HEK293T (cell line): ENCODE results near the gene TRIM5.

Source experiments
- BHLHE40 ChIP-seq: fragments of 450-650 bp; IDR thresholded peaks from 2 replicates; pipeline ENCODE4 v1.6.1; 2016; ENCODE audit warnings: mild to moderate bottlenecking, moderate library complexity, borderline replicate concordance
- CTBP1 ChIP-seq: fragments of 450-650 bp; IDR thresholded peaks from 2 replicates; pipeline ENCODE4 v1.6.1; 2016; ENCODE audit warnings: borderline replicate concordance
- ELF4 ChIP-seq: fragments of 450-650 bp; IDR thresholded peaks from 2 replicates; pipeline ENCODE4 v1.6.1; 2017; ENCODE audit warnings: antibody characterized with exemption
- FOXA1 ChIP-seq: fragments of 450-650 bp; IDR thresholded peaks from 2 replicates; pipeline ENCODE4 v1.6.1; 2016; ENCODE audit warnings: mild to moderate bottlenecking
- FOXM1 ChIP-seq: fragments of 450-650 bp; IDR thresholded peaks from 2 replicates; pipeline ENCODE4 v1.6.1; 2017; ENCODE audit warnings: mild to moderate bottlenecking, borderline replicate concordance
- L3MBTL2 ChIP-seq: fragments of 450-650 bp; conservative IDR thresholded peaks from 2 replicates; pipeline ENCODE4 v1.6.1; 2016; ENCODE audit warnings: mild to moderate bottlenecking
- LEF1 ChIP-seq: fragments of 450-650 bp; IDR thresholded peaks from 2 replicates; pipeline ENCODE4 v1.6.1; 2017; ENCODE audit warnings: mild to moderate bottlenecking, borderline replicate concordance
- NFRKB ChIP-seq: fragments of 450-650 bp; IDR thresholded peaks from 2 replicates; pipeline ENCODE4 v1.6.1; 2016; ENCODE audit warnings: mild to moderate bottlenecking, moderate library complexity
- PKNOX1 ChIP-seq: fragments of 450-650 bp; IDR thresholded peaks from 2 replicates; pipeline ENCODE4 v1.6.1; 2016
- SP1 ChIP-seq: fragments of 450-650 bp; IDR thresholded peaks from 2 replicates; pipeline ENCODE4 v1.6.1; 2017
- TARDBP ChIP-seq: fragments of 450-650 bp; IDR thresholded peaks from 2 replicates; pipeline ENCODE4 v1.6.1; 2016

GRCh38 chr11:5666402-5666793, 18.5 kb downstream of the TRIM5 start:
- TF ChIP-seq L3MBTL2 (no peak), SP1 (no peak), PKNOX1 (no peak), TARDBP (no peak), BHLHE40 (no peak), FOXM1 (no peak), FOXA1 (no peak), NFRKB (no peak), ELF4 (no peak), LEF1 (no peak), CTBP1 (no peak)
